AG08396 (cell line): ENCODE measurements around the gene METRN.

Experiments used
- DNase-seq: peaks from one replicate; pipeline ENCODE4 v3.0.0; 2012; ENCODE audit warnings: low spot score, mixed read lengths

The METRN gene

DNA sequence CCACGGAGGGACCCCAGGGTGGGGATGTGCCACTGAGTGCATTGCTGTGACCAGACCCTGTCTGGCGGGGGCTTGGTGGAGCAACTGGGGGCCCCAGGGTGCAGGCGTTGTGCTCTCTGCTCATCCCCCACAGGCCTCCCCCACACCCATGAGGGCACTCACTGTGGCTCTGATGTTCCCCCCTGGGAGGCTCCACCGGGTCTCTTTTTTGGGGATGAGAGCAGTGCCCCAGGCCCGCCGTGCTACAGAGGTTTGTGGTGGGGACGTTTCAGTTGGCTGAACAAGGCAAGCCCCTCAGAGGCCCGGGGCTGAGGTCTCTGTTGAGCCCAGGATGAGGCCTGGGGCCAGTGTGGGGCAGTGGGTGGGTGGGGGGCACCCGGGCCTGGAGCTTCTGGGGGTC is 8.8 kb downstream of the METRN start:
- no peak for DNase-seq

- no peak for DNase-seq
Observed at GRCh38 chr16:724188-725040, 9.5 kb downstream of the METRN start.

DNA sequence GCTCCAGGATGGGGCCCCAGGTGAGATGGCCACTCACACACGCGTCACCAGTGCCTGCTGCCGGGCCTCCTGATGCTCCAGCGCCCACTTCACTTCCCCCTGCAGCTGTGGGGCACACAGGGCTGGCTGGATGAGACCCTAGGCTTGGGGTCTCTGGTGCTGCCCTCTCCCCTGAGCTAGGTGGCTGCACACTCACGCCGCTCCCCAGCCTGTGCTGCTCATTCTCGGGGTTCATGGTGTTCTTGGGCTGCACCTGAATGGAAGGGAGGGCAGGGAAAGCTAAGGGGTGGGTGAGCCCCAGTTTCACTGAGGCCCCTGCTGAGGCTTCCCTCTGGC is 10.1 kb downstream of the METRN start:
- no peak for DNase-seq

- no peak for DNase-seq
Observed at GRCh38 chr16:725463-726187, 10.7 kb downstream of the METRN start.

GRCh38 chr16:726188-726437 is 11.2 kb downstream of the METRN start:
- no peak for DNase-seq

- peak; percentile 75 for DNase-seq
Observed at GRCh38 chr16:726438-727290, 11.7 kb downstream of the METRN start, which contains the start of the genes CCDC78 and HAGHL. Gene CCDC78 (minus strand): TSS chr16:726443. CDS start chr16:726367, 76 bp downstream. Gene HAGHL (plus strand): TSS chr16:727106. CDS start chr16:727510, 404 bp downstream.

DNA sequence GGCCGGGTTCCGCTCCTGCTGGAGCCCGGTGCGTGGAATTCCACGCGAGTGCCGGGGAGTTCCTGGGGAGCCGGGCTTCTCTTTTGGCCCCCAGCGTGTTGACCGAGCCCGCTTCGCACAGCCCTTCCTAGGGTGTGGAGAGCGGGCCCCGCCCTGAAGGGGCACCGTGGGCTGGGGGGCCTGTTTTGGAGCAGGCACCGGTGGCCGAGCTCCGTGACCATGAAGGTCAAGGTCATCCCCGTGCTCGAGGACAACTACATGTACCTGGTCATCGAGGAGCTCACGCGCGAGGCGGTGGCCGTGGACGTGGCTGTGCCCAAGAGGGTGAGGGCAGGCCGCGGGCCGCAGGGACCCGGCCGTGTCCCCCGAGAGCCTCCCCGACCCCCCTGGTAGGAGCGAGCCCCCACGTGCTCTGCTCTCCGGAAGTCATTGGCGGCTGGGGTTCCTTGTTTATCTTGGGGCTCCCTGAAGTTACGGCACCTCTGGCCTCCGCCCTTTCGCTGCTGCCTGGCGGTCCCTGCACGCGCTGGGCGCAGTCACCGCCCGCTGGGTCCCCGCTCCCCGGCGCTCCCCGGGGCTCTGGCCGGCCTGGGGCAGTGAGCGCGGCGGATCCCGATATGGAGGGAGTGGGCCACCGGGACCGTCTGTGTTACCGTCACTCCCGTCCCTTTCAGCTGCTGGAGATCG is 12.5 kb downstream of the METRN start:
- no peak for DNase-seq

- DNase-seq = peak; percentile 91
Observed at GRCh38 chr16:728131-728889, 13.4 kb downstream of the METRN start.

DNA sequence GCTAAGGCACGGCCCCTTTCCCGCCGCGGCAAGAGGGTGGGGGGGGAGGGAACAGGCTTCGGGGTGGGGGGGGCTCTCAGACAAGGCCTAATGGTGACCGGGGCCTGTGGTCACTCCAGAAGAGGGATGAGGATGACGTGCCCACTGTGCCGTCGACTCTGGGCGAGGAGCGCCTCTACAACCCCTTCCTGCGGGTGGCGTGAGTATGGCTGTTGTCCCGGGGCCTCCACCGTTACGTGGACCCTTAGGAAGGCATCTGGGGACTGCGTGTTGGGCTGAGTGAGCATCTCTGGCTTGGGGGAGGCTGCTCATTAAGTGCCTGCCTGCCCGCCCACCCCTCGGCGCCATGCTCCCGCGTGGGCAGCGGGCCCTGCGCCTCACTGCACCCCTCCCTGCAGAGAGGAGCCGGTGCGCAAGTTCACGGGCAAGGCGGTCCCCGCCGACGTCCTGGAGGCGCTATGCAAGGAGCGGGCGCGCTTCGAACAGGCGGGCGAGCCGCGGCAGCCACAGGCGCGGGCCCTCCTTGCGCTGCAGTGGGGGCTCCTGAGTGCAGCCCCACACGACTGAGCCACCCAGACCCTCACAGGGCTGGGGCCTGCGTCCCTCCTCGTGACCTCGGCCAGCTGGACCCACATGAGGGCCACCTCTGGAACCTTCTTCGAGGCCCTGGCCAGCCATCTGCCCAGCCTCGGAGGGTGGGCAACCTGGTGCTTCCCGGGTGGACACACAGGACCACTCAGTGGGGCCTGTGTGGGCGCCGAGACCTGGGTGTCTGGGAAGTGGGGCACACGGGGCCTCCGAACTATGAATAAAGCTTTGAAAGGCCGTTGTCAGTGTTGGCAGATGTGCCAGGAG is 14.2 kb downstream of the METRN start:
- DNase-seq = no peak

DNA sequence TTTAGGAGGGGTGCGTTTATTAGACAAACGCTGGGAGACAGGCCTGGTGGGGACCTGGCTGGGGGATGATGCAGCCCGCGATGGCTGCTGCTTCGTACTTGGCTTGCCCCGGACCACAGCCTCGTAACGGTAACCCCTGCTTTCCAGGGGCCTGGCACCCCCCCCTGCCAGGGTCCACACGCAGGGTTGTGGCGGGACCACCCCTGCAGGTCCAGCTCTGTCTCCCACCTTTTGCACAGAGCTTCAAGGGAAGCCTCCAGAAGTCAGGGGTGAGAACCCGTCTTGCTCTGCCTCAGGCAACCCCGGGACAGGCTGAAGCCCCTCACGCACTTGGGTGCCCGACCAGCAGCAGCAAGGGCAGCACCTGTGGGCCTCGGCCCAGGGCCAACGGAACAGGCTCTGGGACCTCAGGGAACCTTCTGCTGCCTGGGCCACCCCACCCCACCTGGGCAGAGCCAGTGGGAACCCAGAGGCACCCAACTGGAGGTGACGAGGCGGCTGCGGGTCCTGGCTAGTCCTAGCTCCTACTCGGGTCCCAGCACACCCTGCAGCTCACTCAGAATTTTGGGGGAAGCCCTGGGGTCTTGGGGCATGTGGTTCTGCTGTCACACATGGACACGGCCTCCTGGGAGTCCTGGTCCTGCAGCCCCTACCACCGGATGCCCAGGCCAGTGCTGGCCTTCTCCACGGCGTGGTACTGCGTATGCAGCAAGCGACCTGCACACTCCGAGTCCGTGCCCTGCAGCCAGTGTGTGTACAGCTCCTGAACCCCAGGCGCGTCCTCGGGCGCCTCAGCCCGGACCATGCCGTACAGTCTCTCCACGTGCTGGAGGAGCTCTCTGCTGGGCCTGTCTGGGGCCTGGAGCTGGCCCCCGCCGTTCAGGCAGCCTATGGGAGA is 15.1 kb downstream of the METRN start:
- DNase-seq = no peak

GRCh38 chr16:730666-731509 is 16.0 kb downstream of the METRN start:
- no peak for DNase-seq

- no peak for DNase-seq
Observed at GRCh38 chr16:732332-732731, 17.4 kb downstream of the METRN start.

- no peak for DNase-seq
Observed at GRCh38 chr16:732936-733335, 18.0 kb downstream of the METRN start.

- no peak for DNase-seq
Observed at GRCh38 chr16:733382-734207, 18.7 kb downstream of the METRN start.

DNA sequence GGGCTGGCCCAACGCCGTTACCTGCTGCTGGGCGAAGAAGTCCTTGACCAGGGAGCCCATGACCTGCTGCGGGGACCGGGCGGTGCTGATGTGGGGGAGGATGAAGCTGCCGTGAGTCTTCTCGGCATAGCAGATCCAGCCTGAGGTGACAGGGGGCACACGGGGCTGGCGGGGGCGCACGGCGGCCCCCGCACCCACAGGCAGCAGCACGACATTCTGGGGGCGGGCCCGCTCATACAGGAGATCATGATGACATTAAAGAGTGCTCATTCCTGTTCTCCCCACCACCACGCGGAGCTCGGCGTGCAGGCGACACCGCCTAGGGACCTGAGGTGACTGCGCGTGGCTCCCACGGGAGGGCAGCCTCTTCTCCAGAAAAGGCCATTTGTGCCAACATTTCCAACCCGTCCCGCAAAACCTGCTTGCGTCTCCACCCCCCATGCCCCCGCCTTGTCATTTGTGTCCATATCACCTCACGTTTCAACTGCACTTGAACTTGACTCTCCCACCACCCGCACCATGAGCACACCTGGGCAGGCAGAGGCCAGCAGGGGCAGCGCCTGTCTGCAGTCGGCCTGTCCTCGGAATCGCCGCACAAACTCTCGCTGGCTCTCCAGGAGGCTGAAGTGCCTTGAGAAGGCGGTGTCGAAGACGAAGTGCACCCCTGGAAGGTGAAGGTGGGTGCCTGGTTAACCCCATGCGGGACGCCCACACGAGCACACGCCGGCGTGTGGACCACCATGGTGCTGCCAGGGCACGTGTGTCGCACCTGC is 19.5 kb downstream of the METRN start:
- DNase-seq = no peak

- DNase-seq = no peak
Observed at GRCh38 chr16:734981-735881, 20.3 kb downstream of the METRN start.
